PC-3 (cell line): Measurements from ENCODE around the gene ELF3.

Experiments used
- CTCF ChIP-seq: fragments of 300-600 bp; sonication (generic); conservative IDR thresholded peaks from 2 replicates; pipeline ENCODE4 v1.5.1; 2017; ENCODE audit warnings: antibody characterized with exemption, low read depth, mild to moderate bottlenecking, low read length
- EZH2 ChIP-seq: fragments of 300-600 bp; sonication (generic); IDR thresholded peaks from one replicate; pipeline ENCODE4 v1.6.1; 2017; ENCODE audit warnings: antibody characterized with exemption, mild to moderate bottlenecking, low read length; ENCODE audit not compliant: unreplicated experiment
- EZH2phosphoT487 ChIP-seq: fragments of 300-600 bp; sonication (generic); IDR thresholded peaks from 2 replicates; pipeline ENCODE4 v1.6.1; 2018; ENCODE audit warnings: mild to moderate bottlenecking, antibody characterized with exemption, low read length, borderline replicate concordance

GRCh38 chr1:202002507-202002906 is 7.9 kb upstream of the ELF3 start:
- TF ChIP-seq CTCF (no peak), EZH2 (no peak), EZH2phosphoT487 (no peak)
